Vagina (tissue), 2 donors: ENCODE measurements around the gene ARHGEF38. TPM values are rescaled to one million over a fixed set of nuclear protein-coding genes. Genes with fewer than 3 reads are reported as not detected.

Experiments used
- DNase-seq, 2 donors: peaks; one replicate each; pipeline ENCODE4 v3.0.0-alpha.2; 2017; ENCODE audit errors: extremely low spot score in 2 of 2
- H3K27ac ChIP-seq: fragments of 200-600 bp; sonication (generic); one replicate; pipeline ENCODE4 v1.5.1; 2019
- H3K27me3 ChIP-seq: fragments of 200-600 bp; sonication (generic); one replicate; pipeline ENCODE4 v1.5.1; 2019
- H3K36me3 ChIP-seq, 2 donors: fragments of 200-600 bp; sonication (generic); one replicate each; pipeline ENCODE4 v1.5.1; 2017 to 2019
- H3K4me1 ChIP-seq: fragments of 200-600 bp; sonication (generic); one replicate; pipeline ENCODE4 v1.5.1; 2019
- H3K4me3 ChIP-seq, 2 donors: fragments of 200-600 bp; sonication (generic); 1 replicate in 1 of 2; 2 replicates in 1 of 2; pipeline ENCODE4 v1.5.1; 2016 to 2019
- H3K9me3 ChIP-seq: fragments of 200-600 bp; sonication (generic); one replicate; pipeline ENCODE4 v1.5.1; 2019
- POLR2A ChIP-seq, 2 donors: fragments of 450-650 bp; IDR thresholded peaks; one replicate each; pipeline ENCODE4 v1.6.1; 2017; ENCODE audit warnings: antibody characterized with exemption in 2 of 2, mild to moderate bottlenecking in 2 of 2, moderate library complexity in 2 of 2
- POLR2AphosphoS5 ChIP-seq, 2 donors: sonication (generic); formaldehyde crosslinking; IDR thresholded peaks; one replicate each; pipeline ENCODE4 v1.9.0; 2017; ENCODE audit warnings: antibody characterized with exemption in 2 of 2, mild to moderate bottlenecking in 2 of 2, low read depth in 1 of 2; ENCODE audit not compliant: insufficient read depth in 1 of 2
- intact Hi-C: fragments of 100-400 bp; cut with DNase I; formaldehyde crosslinking; loops from one replicate; pipeline ENCODE4 v1.15.1; 2023
- total RNA-seq: library from RNA; depleted of rRNA; stranded (reverse); fragments of >200 nt; gene quantifications from one replicate; pipeline ENCODE4 v1.2.3, GENCODE V29; 2016
- TF ChIP-seq, protein P1 (sequence below), 3 experiments: fragments of 450-650 bp in 2 of 3; fragments of 200-600 bp in 1 of 3; sonication (generic) in 1 of 3; IDR thresholded peaks; one replicate each; pipeline ENCODE4 v1.5.1; 2017 to 2019; ENCODE audit warnings: antibody characterized with exemption in 3 of 3, mild to moderate bottlenecking in 2 of 3, moderate library complexity in 2 of 3

Gene ARHGEF38
- total RNA-seq, 1 donor from 2014 or later: not detected

DNA sequence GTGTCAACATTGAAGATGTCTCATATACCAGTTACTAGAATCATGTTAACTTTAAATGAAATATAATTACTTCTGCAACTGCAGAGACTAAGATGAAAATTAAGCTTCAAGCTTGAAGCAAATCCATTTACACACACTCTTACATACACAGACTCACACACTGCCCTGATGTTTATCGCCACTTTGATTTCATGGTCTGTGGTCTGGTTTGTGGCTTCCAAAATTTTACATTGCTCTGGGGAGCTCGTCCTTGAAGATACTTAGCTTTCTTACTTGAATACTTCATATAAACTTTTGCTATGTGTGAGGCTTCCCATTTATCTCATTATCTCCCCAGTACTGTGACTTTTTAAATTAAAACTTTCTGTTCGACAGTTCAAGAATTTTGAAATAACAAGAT, 35.8 kb downstream of the ARHGEF38 start:
- no peak overlapping the region for H3K4me3 ChIP-seq
- no peaks in the 10 kb centered on the region for H3K4me1 ChIP-seq
- H3K27me3 ChIP-seq: no peaks in the 10 kb centered on the region
- H3K9me3 ChIP-seq: no peaks in the 10 kb centered on the region
- no peaks in the 10 kb centered on the region for H3K36me3 ChIP-seq
- no peak for DNase-seq
- TF ChIP-seq POLR2A (IDR thresholded peaks at IDR 0.05) (no peak), POLR2AphosphoS5 (IDR thresholded peaks at IDR 0.05; ENCODE audit: insufficient read depth in 1 of 2, low read depth in 1 of 2) (no peak)
- TF ChIP-seq, protein P1, sequence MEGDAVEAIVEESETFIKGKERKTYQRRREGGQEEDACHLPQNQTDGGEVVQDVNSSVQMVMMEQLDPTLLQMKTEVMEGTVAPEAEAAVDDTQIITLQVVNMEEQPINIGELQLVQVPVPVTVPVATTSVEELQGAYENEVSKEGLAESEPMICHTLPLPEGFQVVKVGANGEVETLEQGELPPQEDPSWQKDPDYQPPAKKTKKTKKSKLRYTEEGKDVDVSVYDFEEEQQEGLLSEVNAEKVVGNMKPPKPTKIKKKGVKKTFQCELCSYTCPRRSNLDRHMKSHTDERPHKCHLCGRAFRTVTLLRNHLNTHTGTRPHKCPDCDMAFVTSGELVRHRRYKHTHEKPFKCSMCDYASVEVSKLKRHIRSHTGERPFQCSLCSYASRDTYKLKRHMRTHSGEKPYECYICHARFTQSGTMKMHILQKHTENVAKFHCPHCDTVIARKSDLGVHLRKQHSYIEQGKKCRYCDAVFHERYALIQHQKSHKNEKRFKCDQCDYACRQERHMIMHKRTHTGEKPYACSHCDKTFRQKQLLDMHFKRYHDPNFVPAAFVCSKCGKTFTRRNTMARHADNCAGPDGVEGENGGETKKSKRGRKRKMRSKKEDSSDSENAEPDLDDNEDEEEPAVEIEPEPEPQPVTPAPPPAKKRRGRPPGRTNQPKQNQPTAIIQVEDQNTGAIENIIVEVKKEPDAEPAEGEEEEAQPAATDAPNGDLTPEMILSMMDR (IDR thresholded peaks at IDR 0.05): no peak
- intact Hi-C loops: no loop called here
- no peak overlapping the region for H3K27ac ChIP-seq

DNA sequence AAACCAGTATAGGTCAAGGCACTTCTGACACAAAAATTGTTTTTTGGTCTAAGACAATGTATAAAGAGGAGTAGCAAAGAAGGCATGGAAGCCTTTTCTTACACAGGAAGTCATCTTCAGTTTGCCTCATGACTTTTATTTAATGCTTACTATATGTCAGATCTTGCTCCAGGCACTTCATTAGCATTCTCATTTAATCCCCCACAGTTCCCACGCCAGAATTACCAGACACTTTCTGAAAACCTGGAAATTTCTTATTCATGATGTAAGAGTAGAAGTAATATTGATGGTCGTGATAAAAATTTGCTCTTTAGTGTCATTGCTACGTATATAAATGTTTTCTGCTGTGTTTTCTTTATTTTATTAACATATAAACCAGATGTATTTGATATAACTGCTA, 39.2 kb downstream of the ARHGEF38 start:
- H3K9me3 ChIP-seq: no peaks in the 10 kb centered on the region
- H3K4me3 ChIP-seq: no peak overlapping the region
- intact Hi-C loops: no loop called here
- DNase-seq: no peak
- no peaks in the 10 kb centered on the region for H3K4me1 ChIP-seq
- TF ChIP-seq, protein P1 (IDR thresholded peaks at IDR 0.05): no peak
- no peak for TF ChIP-seq POLR2A (IDR thresholded peaks at IDR 0.05)
- TF ChIP-seq POLR2AphosphoS5 (IDR thresholded peaks at IDR 0.05; ENCODE audit: insufficient read depth in 1 of 2, low read depth in 1 of 2): no peak
- no peaks in the 10 kb centered on the region for H3K36me3 ChIP-seq
- no peaks in the 10 kb centered on the region for H3K27me3 ChIP-seq
- H3K27ac ChIP-seq: no peak overlapping the region

DNA sequence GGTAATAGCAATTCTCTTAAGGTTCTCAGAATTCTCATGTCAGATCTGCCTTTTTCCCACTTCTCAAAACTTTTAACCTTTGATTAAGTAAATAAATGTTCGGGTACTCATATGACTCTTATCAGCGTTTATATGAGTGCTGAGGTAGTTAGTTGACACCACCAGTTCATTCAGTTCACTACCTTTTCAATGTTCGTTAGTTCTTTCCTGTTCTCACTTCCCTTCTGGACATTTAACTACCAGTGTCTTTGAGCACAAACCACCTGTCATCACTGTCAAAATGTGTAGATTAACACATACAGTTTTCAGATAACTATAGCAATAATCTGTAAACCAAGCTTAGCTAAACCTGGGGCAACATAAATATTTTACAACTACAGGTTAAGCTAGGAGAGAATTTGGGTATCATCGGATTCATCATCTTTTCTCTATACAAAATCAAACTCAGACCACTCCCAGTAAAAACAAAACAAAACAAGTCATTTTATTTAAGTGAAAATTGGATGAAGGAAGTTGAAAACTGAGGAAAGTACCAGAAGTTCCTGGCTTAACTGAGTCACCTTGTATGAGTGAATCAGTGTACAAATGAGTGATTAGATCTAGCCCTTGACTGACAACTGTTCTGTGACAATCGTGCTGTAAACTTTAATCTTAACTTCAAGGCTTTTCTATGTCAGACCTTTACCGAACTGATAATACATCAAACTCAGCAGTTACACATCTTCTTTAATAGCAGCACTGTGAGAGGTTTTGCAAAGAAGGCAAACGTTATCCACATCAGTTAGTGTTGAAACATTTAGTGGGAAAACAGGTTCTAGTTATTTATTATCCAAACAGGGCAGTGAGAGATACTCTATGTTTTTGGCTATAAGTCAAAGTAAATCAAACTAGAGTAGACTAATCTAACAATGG, 41.9 kb downstream of the ARHGEF38 start:
- Histone ChIP-seq H3K4me3 (no peak overlapping the region), H3K27me3 (no peaks in the 10 kb centered on the region), H3K4me1 (no peaks in the 10 kb centered on the region), H3K36me3 (no peaks in the 10 kb centered on the region), H3K27ac (no peak overlapping the region), H3K9me3 (no peaks in the 10 kb centered on the region)
- no peak for DNase-seq
- no peak for TF ChIP-seq POLR2AphosphoS5 (IDR thresholded peaks at IDR 0.05; ENCODE audit: insufficient read depth in 1 of 2, low read depth in 1 of 2)
- TF ChIP-seq POLR2A (IDR thresholded peaks at IDR 0.05): no peak
- TF ChIP-seq, protein P1 (IDR thresholded peaks at IDR 0.05): no peak
- intact Hi-C loops: no loop called here

DNA sequence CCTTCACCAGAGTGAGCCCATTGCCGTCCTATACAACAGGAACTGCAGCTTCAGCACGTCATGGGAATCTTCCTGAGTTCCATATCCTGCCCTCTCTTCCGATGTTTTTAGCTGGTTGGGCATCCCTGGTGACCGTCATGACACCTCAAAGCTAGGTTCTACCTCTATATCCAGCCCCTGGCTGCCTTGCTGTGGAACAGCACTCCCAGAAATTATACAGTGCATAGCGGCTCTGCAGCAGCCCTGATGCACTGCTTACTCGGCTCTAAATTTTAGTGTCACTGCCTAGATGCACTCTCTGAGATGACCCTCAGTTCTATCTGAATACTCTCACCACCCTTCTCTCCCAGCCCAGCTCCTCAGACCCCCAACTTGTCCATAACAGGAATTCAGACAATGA, 44.3 kb downstream of the ARHGEF38 start:
- TF ChIP-seq POLR2A (IDR thresholded peaks at IDR 0.05) (no peak), POLR2AphosphoS5 (IDR thresholded peaks at IDR 0.05; ENCODE audit: insufficient read depth in 1 of 2, low read depth in 1 of 2) (no peak)
- TF ChIP-seq, protein P1 (IDR thresholded peaks at IDR 0.05): no peak
- no peak for DNase-seq

DNA sequence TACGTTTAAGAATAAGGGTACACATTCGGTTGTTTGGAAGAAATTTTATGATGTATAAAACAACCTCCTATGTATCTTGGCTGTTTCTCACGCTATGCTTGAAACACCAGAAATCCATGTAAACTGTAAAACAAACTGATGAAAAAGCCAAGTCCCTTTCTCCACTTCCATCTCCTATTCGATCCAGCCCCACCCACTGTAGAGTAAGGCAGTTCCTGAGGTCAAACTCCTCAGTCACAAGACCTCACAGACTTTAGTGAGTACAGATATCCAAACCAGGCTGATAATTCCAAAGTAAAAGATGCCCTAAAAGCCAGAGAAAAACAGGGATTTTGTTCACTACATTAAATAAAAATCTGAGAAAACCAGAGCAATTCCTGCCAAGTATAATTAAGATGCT, 45.6 kb downstream of the ARHGEF38 start:
- DNase-seq: no peak
- Histone ChIP-seq H3K9me3 (no peaks in the 10 kb centered on the region), H3K27me3 (no peaks in the 10 kb centered on the region), H3K27ac (no peak overlapping the region), H3K4me3 (no peak overlapping the region), H3K36me3 (no peaks in the 10 kb centered on the region), H3K4me1 (no peaks in the 10 kb centered on the region)
- intact Hi-C loops: no loop called here
- no peak for TF ChIP-seq POLR2A (IDR thresholded peaks at IDR 0.05)
- no peak for TF ChIP-seq POLR2AphosphoS5 (IDR thresholded peaks at IDR 0.05; ENCODE audit: insufficient read depth in 1 of 2, low read depth in 1 of 2)
- TF ChIP-seq, protein P1 (IDR thresholded peaks at IDR 0.05): no peak

More for the DNA sequence above, 44.3 kb downstream of the ARHGEF38 start:
- Histone ChIP-seq H3K4me3 (no peak overlapping the region), H3K27me3 (no peaks in the 10 kb centered on the region), H3K36me3 (no peaks in the 10 kb centered on the region), H3K9me3 (no peaks in the 10 kb centered on the region), H3K4me1 (no peaks in the 10 kb centered on the region), H3K27ac (no peak overlapping the region)
- intact Hi-C loops: no loop called here
